ENCODE results near the gene CLRN2. TPM values are rescaled to one million over a fixed set of nuclear protein-coding genes. Genes with fewer than 3 reads are reported as not detected.

CLRN2 gene
- not detected for total RNA-seq
- not detected for polyA plus RNA-seq (ENCODE audit: insufficient read depth, low read depth, low replicate concordance)
- long read RNA-seq, donor 1 = 0 reads
- long read RNA-seq, donor 2 = 0 reads
- long read RNA-seq, donor 3 = 0 reads
- long read RNA-seq, donor 4 = 0 reads
- long read RNA-seq, donor 5 = 0 reads
- long read RNA-seq, donor 6 = 0 reads
- long read RNA-seq, donor 7 = 0 reads
- long read RNA-seq, donor 8 = 0 reads
- long read RNA-seq, donor 9 = 0 reads
- long read RNA-seq, donor 10 = 0 reads

- intact Hi-C loops (cut with DNase I) = no loop called here
- H3K27me3 ChIP-seq (ENCODE audit: control insufficient read depth, insufficient read depth, low read length) = no peaks in the 10 kb centered on the region
- H3K9me3 ChIP-seq (ENCODE audit: control insufficient read depth in 2 of 3, insufficient read depth in 1 of 3, low read length in 3 of 3) = no peaks in the 10 kb centered on the region
- H3K4me3 ChIP-seq (ENCODE audit: low read length in 3 of 3) = peak within 1 kb of the TSS in 2 of 3 donors; percentile 7 to 17
- peak within 1 kb of the TSS in 1 of 2 donors; percentile 51 for H3K27ac ChIP-seq (ENCODE audit: low read depth in 2 of 2, low read length in 2 of 2)
- H3K4me1 ChIP-seq (ENCODE audit: control insufficient read depth in 2 of 3, insufficient read depth in 2 of 3, low read depth in 1 of 3, low read length in 3 of 3) = peaks cover 0 to 14% (median 13%) of the 10 kb centered on the region in 3 donors
- TF ChIP-seq CTCF (IDR thresholded peaks at IDR 0.05; ENCODE audit: borderline replicate concordance, extremely low read depth, insufficient read depth) = no peak
- no peak for FAIRE-seq
- peaks cover 0 to under 1% (median 0%) of the 10 kb centered on the region in 3 donors for H3K36me3 ChIP-seq (ENCODE audit: control insufficient read depth in 2 of 3, insufficient read depth in 3 of 3, low read length in 3 of 3)
- no peak for DNase-seq
- H3K9ac ChIP-seq (ENCODE audit: low read length in 3 of 3) = no peak within 1 kb of the TSS
These were observed at the start of gene CLRN2 for GRCh38 chr4:17514865-17515264. TSS of gene CLRN2 (plus strand) at chr4:17515165. CDS start at chr4:17515267, 102 bp downstream.

GRCh38 chr4:17468619-17469221 is 46.2 kb upstream of the CLRN2 start:
- FAIRE-seq = no peak
- intact Hi-C loops (cut with DNase I) = no loop called here

GRCh38 chr4:17469931-17470674 is 44.9 kb upstream of the CLRN2 start:
- intact Hi-C loops (cut with DNase I) = no loop called here
- DNase-seq (no peak), FAIRE-seq (no peak)
- Histone ChIP-seq H3K27me3 (ENCODE audit: control insufficient read depth, insufficient read depth, low read length) (no peaks in the 10 kb centered on the region), H3K9ac (ENCODE audit: low read length in 3 of 3) (no peak overlapping the region), H3K4me1 (ENCODE audit: control insufficient read depth in 2 of 3, insufficient read depth in 2 of 3, low read depth in 1 of 3, low read length in 3 of 3) (no peaks in the 10 kb centered on the region), H3K9me3 (ENCODE audit: control insufficient read depth in 2 of 3, insufficient read depth in 1 of 3, low read length in 3 of 3) (no peaks in the 10 kb centered on the region), H3K27ac (ENCODE audit: low read depth in 2 of 2, low read length in 2 of 2) (no peak overlapping the region), H3K36me3 (ENCODE audit: control insufficient read depth in 2 of 3, insufficient read depth in 3 of 3, low read length in 3 of 3) (no peaks in the 10 kb centered on the region), H3K4me3 (ENCODE audit: low read length in 3 of 3) (no peak overlapping the region)
- no peak for TF ChIP-seq CTCF (IDR thresholded peaks at IDR 0.05; ENCODE audit: borderline replicate concordance, extremely low read depth, insufficient read depth)

More at GRCh38 chr4:17468619-17469221, 46.2 kb upstream of the CLRN2 start:
- Histone ChIP-seq H3K27me3 (ENCODE audit: control insufficient read depth, insufficient read depth, low read length) (no peaks in the 10 kb centered on the region), H3K9ac (ENCODE audit: low read length in 3 of 3) (no peak overlapping the region), H3K4me1 (ENCODE audit: control insufficient read depth in 2 of 3, insufficient read depth in 2 of 3, low read depth in 1 of 3, low read length in 3 of 3) (no peaks in the 10 kb centered on the region), H3K4me3 (ENCODE audit: low read length in 3 of 3) (no peak overlapping the region), H3K9me3 (ENCODE audit: control insufficient read depth in 2 of 3, insufficient read depth in 1 of 3, low read length in 3 of 3) (no peaks in the 10 kb centered on the region), H3K27ac (ENCODE audit: low read depth in 2 of 2, low read length in 2 of 2) (no peak overlapping the region), H3K36me3 (ENCODE audit: control insufficient read depth in 2 of 3, insufficient read depth in 3 of 3, low read length in 3 of 3) (no peaks in the 10 kb centered on the region)
- DNase-seq = peak in 4 of 5 donors; percentile 26 to 82 (median 67)
- peak; percentile 10 for TF ChIP-seq CTCF (IDR thresholded peaks at IDR 0.05; ENCODE audit: borderline replicate concordance, extremely low read depth, insufficient read depth)
